Gastroesophageal sphincter (tissue), 4 donors: ENCODE results near the gene FAM107A. TPM values are rescaled to one million over a fixed set of nuclear protein-coding genes. Genes with fewer than 3 reads are reported as not detected.

Source experiments
- ATAC-seq: fragments of 150-250 bp; one replicate; pipeline ENCODE4 v1.9.1; 2016; ENCODE audit warnings: mild to moderate bottlenecking, moderate library complexity
- H3K27ac ChIP-seq, 4 donors: fragments of 200-600 bp; sonication (generic) in 3 of 4; 1 replicate in 3 of 4; 2 replicates in 1 of 4; pipeline ENCODE4 v1.5.1; 2016 to 2019
- H3K27me3 ChIP-seq: fragments of 200-600 bp; sonication (generic); one replicate; pipeline ENCODE4 v1.5.1; 2019
- H3K36me3 ChIP-seq, 2 donors: fragments of 200-600 bp; sonication (generic); one replicate each; pipeline ENCODE4 v1.5.1; 2019; ENCODE audit warnings: control low read depth in 1 of 2
- H3K4me1 ChIP-seq, 3 donors: fragments of 200-600 bp; sonication (generic); 1 replicate in 2 of 3; 2 replicates in 1 of 3; pipeline ENCODE4 v1.5.1; 2016 to 2019; ENCODE audit warnings: control low read depth in 2 of 3
- H3K4me3 ChIP-seq, 2 donors: fragments of 200-600 bp; sonication (generic); one replicate each; pipeline ENCODE4 v1.5.1; 2019; ENCODE audit warnings: mild to moderate bottlenecking in 1 of 2, moderate library complexity in 1 of 2
- H3K9me3 ChIP-seq, 3 donors: fragments of 200-600 bp; sonication (generic); one replicate each; pipeline ENCODE4 v1.5.1; 2017 to 2019; ENCODE audit warnings: control low read depth in 2 of 3
- EP300 ChIP-seq: sonication (generic); formaldehyde crosslinking; IDR thresholded peaks from one replicate; pipeline ENCODE4 v1.6.1; 2017; ENCODE audit warnings: antibody characterized with exemption, mild to moderate bottlenecking
- POLR2A ChIP-seq, 2 donors: fragments of 450-650 bp; IDR thresholded peaks; one replicate each; pipeline ENCODE4 v1.6.1; 2017; ENCODE audit warnings: antibody characterized with exemption in 2 of 2, mild to moderate bottlenecking in 2 of 2, moderate library complexity in 1 of 2
- POLR2AphosphoS5 ChIP-seq: sonication (generic); formaldehyde crosslinking; IDR thresholded peaks from one replicate; pipeline ENCODE4 v1.6.1; 2017; ENCODE audit warnings: antibody characterized with exemption
- WGBS, 2 donors: methylation state at CpG; one replicate each; pipeline ENCODE4 v1.1.5; 2018; ENCODE audit warnings: low coverage in 1 of 2; 5-methylcytosine and 5-hydroxymethylcytosine counted together
- total RNA-seq, 4 donors: library from RNA; depleted of rRNA; stranded (reverse); fragments of >200 nt; gene quantifications; one replicate each; pipeline ENCODE4 v1.1.0, GENCODE V29; 2016
- TF ChIP-seq, protein P1 (sequence below), 4 experiments: fragments of 200-600 bp in 2 of 4; fragments of 450-650 bp in 2 of 4; sonication (generic) in 1 of 4; IDR thresholded peaks; one replicate each; pipeline ENCODE4 v1.5.1; 2017 to 2019; ENCODE audit warnings: antibody characterized with exemption in 4 of 4, mild to moderate bottlenecking in 2 of 4, moderate library complexity in 2 of 4

The FAM107A gene
- total RNA-seq, 4 donors from 2014 or later, result 27.9 to 109 (median 83.8) TPM

DNA sequence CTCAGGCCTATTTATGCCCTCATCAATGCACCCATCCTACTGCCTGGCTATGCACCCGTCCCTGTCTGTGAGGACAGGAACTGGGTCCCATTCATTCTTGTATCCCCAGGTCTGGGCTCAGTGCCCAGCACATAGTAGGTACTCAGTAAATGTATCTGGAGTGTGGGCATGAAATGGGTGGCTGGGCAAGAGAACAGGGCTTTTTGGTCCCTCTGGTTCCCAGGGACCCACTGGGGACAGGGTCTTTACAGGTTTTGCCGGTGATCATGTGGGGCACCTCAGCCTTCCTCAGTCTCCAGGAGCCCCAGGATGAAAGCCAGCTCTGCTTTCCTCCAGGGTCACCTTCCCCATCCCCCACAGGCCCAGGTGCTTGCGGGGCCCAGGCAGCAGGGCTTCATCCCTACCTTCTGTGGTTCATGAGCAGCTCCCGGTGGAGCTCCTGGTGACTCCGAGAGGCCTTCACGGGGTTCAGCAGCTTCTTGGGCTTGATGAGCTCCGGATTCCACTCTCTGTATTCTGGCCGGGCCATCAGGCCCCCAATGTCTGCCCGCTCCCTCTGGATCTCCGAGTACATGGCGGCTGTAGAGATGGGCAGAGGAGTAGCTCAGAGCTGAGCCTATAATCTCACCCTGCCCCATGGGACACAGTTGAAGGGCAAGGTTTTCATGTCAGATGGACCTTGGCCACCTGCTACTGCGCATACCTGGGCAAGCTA lies 7.7 kb downstream of the FAM107A start:
- H3K36me3 ChIP-seq, result peaks cover 0 to 31% of the 10 kb centered on the region in 2 donors
- no peak for TF ChIP-seq POLR2AphosphoS5
- TF ChIP-seq, protein P1, sequence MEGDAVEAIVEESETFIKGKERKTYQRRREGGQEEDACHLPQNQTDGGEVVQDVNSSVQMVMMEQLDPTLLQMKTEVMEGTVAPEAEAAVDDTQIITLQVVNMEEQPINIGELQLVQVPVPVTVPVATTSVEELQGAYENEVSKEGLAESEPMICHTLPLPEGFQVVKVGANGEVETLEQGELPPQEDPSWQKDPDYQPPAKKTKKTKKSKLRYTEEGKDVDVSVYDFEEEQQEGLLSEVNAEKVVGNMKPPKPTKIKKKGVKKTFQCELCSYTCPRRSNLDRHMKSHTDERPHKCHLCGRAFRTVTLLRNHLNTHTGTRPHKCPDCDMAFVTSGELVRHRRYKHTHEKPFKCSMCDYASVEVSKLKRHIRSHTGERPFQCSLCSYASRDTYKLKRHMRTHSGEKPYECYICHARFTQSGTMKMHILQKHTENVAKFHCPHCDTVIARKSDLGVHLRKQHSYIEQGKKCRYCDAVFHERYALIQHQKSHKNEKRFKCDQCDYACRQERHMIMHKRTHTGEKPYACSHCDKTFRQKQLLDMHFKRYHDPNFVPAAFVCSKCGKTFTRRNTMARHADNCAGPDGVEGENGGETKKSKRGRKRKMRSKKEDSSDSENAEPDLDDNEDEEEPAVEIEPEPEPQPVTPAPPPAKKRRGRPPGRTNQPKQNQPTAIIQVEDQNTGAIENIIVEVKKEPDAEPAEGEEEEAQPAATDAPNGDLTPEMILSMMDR (IDR thresholded peaks at IDR 0.05), result no peak
- TF ChIP-seq EP300, result no peak
- TF ChIP-seq POLR2A (IDR thresholded peaks at IDR 0.05), result no peak
- H3K9me3 ChIP-seq, result no peaks in the 10 kb centered on the region
- WGBS, 2 donors, result 80 to 90% methylated on average over 2 to 5 of the region's 12 CpGs
- peaks cover 0 to 21% (median 0%) of the 10 kb centered on the region in 3 donors for H3K4me1 ChIP-seq
- H3K27me3 ChIP-seq, result no peaks in the 10 kb centered on the region
- H3K4me3 ChIP-seq, result no peak overlapping the region
- ATAC-seq, result no peak
- H3K27ac ChIP-seq, result peak overlapping the region in 1 of 4 donors; percentile 14

DNA sequence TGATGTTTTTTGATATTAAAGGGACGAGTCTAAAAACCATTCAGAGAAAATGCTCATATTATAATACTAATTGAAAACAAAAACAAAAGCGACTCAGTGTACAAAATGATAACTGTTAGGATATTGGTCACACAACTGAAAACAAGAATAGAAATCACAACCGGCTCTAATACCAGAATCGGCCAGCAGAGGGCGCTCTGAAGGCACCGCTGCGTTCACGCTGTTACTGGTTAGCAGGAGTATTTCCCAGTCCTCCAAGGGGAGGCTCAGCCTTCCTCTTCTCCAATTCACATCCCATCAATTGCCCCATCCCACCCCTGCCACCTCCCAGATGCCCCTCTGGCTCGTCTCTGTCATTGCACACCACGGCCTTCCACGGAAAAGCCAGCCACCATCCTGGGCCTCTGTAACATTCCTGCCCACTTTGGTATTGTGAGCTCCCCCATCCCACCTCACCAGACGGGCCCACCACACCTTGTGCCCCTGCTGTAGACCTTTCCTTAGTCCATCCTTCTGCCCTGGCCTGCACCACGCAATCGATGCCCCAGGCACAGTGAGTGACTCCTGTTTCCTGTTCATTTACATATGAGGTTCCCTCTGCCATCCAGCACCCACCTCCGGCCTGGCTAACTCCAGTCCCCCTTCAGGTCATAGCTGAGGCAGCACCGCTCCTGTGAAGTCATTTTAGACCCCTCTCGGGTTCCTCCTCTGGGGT lies 8.5 kb downstream of the FAM107A start:
- TF ChIP-seq EP300, result no peak
- TF ChIP-seq, protein P1 (IDR thresholded peaks at IDR 0.05), result peak; percentile 90 to 98 (median 92)
- WGBS, 2 donors, result 36% methylated on average over 14 to 17 of the region's 17 CpGs
- ATAC-seq, result peak; percentile 60
- Histone ChIP-seq H3K9me3 (no peaks in the 10 kb centered on the region), H3K4me1 (peaks cover 0 to 14% (median 0%) of the 10 kb centered on the region in 3 donors), H3K27ac (peak overlapping the region in 1 of 4 donors; percentile 14), H3K4me3 (no peak overlapping the region), H3K36me3 (peaks cover 0 to 38% of the 10 kb centered on the region in 2 donors), H3K27me3 (no peaks in the 10 kb centered on the region)

DNA sequence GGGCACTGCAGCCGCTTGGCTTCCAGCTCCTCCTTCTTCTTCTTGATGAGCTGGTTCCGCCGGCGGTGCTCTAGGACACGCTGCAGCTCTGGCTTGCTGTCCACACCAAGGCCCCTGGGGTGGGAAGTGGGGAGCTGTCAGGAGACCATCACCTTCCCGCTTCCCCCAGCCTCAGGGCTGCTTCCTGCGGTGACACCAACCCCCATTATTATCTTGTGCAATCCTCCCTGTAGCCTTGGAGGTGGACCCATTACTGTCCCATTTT lies 10.0 kb downstream of the FAM107A start:
- no peak overlapping the region for H3K4me3 ChIP-seq
- H3K9me3 ChIP-seq, result no peaks in the 10 kb centered on the region
- ATAC-seq, result no peak
- H3K27ac ChIP-seq, result no peak overlapping the region
- peaks cover 0 to 7% (median 0%) of the 10 kb centered on the region in 3 donors for H3K4me1 ChIP-seq
- no peaks in the 10 kb centered on the region for H3K27me3 ChIP-seq
- H3K36me3 ChIP-seq, result peaks cover 0 to 38% of the 10 kb centered on the region in 2 donors
- WGBS, 2 donors, result 87 to 97% methylated on average over 6 of the region's 7 CpGs
- TF ChIP-seq POLR2AphosphoS5 (no peak), POLR2A (IDR thresholded peaks at IDR 0.05) (no peak), EP300 (no peak)
- TF ChIP-seq, protein P1 (IDR thresholded peaks at IDR 0.05), result no peak

DNA sequence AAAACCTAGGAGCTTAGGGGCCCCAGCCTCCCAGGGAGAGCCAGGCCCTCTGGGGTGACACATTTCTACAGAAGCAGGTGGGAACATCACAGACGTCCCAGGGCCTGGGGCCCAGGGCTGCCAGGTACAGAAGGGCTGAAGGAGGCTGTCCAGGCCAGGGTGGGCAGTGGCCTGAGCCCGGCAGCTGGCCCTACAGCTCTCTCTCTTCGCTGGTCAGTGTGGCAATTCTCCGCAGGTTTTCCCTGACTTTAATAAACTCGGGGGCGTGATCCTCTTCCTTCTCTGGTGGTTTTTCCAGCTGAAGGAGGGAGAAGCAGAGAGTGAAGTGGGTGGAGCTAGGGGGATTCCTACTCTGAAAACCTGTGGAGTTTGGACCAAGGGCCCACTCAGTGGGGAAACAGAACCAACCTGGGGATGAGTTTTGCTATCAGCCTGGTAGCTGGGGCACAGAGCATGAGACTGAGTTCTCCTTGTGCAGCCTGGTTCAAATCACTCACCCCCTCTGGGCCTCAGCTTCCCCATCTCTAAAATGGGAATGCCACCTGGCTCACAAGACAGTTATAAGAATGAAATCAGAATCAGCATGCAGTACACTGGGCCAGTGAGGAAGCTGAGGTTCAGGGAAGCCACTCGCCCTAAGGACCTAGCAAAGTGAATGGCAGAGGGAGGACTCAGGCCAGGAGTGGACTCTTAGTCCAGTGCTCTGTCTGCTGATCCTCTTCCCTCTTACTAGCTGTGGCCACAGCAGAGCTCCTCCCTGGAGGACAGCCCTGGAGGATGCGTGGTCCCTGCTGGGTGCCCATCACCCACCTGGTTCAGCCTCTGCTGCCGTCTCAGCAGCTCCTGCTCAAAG lies 10.6 kb downstream of the FAM107A start:
- Histone ChIP-seq H3K4me3 (no peak overlapping the region), H3K9me3 (no peaks in the 10 kb centered on the region), H3K36me3 (peaks cover 0 to 38% of the 10 kb centered on the region in 2 donors), H3K27ac (no peak overlapping the region), H3K27me3 (no peaks in the 10 kb centered on the region), H3K4me1 (peaks cover 0 to 7% (median 0%) of the 10 kb centered on the region in 3 donors)
- ATAC-seq, result no peak
- TF ChIP-seq EP300 (no peak), POLR2AphosphoS5 (no peak), POLR2A (IDR thresholded peaks at IDR 0.05) (no peak)
- TF ChIP-seq, protein P1 (IDR thresholded peaks at IDR 0.05), result no peak
- WGBS, 2 donors, result 60 to 100% methylated on average over 1 to 4 of the region's 9 CpGs
